ENCODE measurements around the gene SLC13A2. TPM values are rescaled to one million over a fixed set of nuclear protein-coding genes. Genes with fewer than 3 reads are reported as not detected.

SLC13A2 gene
- total and polyA plus RNA-seq, 2 experiments from 2014 or later, result not detected

DNA sequence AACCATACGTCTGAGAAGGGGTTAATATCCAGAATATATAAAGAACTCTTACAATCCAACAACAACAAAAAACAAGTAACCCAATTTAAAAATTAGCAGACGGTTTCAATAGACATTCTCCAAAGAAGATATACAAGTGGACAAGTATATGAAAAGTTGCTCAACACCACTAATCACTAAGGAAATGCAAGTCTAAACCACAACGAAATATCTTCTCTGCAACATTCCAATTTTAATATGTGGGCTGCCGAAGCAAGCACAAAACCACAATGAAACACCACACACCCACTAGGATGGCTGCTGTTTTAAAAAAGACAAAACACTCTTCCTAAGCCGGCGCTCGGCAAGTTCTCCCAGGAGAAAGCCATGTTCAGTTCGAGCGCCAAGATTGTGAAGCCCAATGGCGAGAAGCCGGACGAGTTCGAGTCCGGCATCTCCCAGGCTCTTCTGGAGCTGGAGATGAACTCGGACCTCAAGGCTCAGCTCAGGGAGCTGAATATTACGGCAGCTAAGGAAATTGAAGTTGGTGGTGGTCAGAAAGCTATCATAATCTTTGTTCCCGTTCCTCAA is 5.9 kb upstream of the SLC13A2 start:
- H2AFZ ChIP-seq, result no peak overlapping the region
- H3K27ac ChIP-seq (ENCODE audit: low read depth), result no peak overlapping the region
- no peaks in the 10 kb centered on the region for H3K36me3 ChIP-seq (ENCODE audit: insufficient read depth)
- no peaks in the 10 kb centered on the region; the same call in 1 of the 2 replicates for H3K9me2 ChIP-seq (ENCODE audit: insufficient read depth)
- peaks cover 13% of the 10 kb centered on the region for H3K27me3 Mint-ChIP-seq (ENCODE audit: insufficient read depth, low read depth, poor library complexity)
- no peaks in the 10 kb centered on the region for H3F3A ChIP-seq (replicated peaks; ENCODE audit: low read depth)
- H3K79me2 ChIP-seq (replicated peaks; ENCODE audit: insufficient read depth), result no peaks in the 10 kb centered on the region
- no peak overlapping the region for H3K4me2 ChIP-seq
- H3K27ac Mint-ChIP-seq, result no peak overlapping the region
- no peaks in the 10 kb centered on the region for H3K4me1 ChIP-seq (ENCODE audit: insufficient read depth)
- no peak for DNase-seq (ENCODE audit: low spot score)
- TF ChIP-seq CREB1 (CRISPR knock-in tag; IDR thresholded peaks at IDR 0.05; ENCODE audit: low read depth) (no peak), ZNF331 (CRISPR knock-in tag; IDR thresholded peaks at IDR 0.05; ENCODE audit: low read depth) (no peak), EZH2phosphoT487 (IDR thresholded peaks at IDR 0.05; ENCODE audit: unreplicated experiment) (no peak), EZH2 (IDR thresholded peaks at IDR 0.05; ENCODE audit: low read depth, unreplicated experiment) (no peak), POLR2AphosphoS5 (IDR thresholded peaks at IDR 0.05; ENCODE audit: low read depth) (no peak), NANOG (IDR thresholded peaks at IDR 0.05; ENCODE audit: borderline replicate concordance) (no peak), STAT1 (IDR thresholded peaks at IDR 0.05; ENCODE audit: unreplicated experiment) (no peak), JUNB (IDR thresholded peaks at IDR 0.05; ENCODE audit: unreplicated experiment) (no peak), ZNF114 (CRISPR knock-in tag; IDR thresholded peaks at IDR 0.05) (no peak)
- TF ChIP-seq, protein P1, sequence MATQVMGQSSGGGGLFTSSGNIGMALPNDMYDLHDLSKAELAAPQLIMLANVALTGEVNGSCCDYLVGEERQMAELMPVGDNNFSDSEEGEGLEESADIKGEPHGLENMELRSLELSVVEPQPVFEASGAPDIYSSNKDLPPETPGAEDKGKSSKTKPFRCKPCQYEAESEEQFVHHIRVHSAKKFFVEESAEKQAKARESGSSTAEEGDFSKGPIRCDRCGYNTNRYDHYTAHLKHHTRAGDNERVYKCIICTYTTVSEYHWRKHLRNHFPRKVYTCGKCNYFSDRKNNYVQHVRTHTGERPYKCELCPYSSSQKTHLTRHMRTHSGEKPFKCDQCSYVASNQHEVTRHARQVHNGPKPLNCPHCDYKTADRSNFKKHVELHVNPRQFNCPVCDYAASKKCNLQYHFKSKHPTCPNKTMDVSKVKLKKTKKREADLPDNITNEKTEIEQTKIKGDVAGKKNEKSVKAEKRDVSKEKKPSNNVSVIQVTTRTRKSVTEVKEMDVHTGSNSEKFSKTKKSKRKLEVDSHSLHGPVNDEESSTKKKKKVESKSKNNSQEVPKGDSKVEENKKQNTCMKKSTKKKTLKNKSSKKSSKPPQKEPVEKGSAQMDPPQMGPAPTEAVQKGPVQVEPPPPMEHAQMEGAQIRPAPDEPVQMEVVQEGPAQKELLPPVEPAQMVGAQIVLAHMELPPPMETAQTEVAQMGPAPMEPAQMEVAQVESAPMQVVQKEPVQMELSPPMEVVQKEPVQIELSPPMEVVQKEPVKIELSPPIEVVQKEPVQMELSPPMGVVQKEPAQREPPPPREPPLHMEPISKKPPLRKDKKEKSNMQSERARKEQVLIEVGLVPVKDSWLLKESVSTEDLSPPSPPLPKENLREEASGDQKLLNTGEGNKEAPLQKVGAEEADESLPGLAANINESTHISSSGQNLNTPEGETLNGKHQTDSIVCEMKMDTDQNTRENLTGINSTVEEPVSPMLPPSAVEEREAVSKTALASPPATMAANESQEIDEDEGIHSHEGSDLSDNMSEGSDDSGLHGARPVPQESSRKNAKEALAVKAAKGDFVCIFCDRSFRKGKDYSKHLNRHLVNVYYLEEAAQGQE (IDR thresholded peaks at IDR 0.05; ENCODE audit: unreplicated experiment), result no peak
- TF ChIP-seq, protein P2, sequence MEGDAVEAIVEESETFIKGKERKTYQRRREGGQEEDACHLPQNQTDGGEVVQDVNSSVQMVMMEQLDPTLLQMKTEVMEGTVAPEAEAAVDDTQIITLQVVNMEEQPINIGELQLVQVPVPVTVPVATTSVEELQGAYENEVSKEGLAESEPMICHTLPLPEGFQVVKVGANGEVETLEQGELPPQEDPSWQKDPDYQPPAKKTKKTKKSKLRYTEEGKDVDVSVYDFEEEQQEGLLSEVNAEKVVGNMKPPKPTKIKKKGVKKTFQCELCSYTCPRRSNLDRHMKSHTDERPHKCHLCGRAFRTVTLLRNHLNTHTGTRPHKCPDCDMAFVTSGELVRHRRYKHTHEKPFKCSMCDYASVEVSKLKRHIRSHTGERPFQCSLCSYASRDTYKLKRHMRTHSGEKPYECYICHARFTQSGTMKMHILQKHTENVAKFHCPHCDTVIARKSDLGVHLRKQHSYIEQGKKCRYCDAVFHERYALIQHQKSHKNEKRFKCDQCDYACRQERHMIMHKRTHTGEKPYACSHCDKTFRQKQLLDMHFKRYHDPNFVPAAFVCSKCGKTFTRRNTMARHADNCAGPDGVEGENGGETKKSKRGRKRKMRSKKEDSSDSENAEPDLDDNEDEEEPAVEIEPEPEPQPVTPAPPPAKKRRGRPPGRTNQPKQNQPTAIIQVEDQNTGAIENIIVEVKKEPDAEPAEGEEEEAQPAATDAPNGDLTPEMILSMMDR (conservative IDR thresholded peaks at IDR 0.05; ENCODE audit: low read depth in 2 of 2), result no peak
- TF ChIP-seq, protein P3, sequence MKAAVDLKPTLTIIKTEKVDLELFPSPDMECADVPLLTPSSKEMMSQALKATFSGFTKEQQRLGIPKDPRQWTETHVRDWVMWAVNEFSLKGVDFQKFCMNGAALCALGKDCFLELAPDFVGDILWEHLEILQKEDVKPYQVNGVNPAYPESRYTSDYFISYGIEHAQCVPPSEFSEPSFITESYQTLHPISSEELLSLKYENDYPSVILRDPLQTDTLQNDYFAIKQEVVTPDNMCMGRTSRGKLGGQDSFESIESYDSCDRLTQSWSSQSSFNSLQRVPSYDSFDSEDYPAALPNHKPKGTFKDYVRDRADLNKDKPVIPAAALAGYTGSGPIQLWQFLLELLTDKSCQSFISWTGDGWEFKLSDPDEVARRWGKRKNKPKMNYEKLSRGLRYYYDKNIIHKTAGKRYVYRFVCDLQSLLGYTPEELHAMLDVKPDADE (IDR thresholded peaks at IDR 0.05), result no peak
- TF ChIP-seq, protein P4, sequence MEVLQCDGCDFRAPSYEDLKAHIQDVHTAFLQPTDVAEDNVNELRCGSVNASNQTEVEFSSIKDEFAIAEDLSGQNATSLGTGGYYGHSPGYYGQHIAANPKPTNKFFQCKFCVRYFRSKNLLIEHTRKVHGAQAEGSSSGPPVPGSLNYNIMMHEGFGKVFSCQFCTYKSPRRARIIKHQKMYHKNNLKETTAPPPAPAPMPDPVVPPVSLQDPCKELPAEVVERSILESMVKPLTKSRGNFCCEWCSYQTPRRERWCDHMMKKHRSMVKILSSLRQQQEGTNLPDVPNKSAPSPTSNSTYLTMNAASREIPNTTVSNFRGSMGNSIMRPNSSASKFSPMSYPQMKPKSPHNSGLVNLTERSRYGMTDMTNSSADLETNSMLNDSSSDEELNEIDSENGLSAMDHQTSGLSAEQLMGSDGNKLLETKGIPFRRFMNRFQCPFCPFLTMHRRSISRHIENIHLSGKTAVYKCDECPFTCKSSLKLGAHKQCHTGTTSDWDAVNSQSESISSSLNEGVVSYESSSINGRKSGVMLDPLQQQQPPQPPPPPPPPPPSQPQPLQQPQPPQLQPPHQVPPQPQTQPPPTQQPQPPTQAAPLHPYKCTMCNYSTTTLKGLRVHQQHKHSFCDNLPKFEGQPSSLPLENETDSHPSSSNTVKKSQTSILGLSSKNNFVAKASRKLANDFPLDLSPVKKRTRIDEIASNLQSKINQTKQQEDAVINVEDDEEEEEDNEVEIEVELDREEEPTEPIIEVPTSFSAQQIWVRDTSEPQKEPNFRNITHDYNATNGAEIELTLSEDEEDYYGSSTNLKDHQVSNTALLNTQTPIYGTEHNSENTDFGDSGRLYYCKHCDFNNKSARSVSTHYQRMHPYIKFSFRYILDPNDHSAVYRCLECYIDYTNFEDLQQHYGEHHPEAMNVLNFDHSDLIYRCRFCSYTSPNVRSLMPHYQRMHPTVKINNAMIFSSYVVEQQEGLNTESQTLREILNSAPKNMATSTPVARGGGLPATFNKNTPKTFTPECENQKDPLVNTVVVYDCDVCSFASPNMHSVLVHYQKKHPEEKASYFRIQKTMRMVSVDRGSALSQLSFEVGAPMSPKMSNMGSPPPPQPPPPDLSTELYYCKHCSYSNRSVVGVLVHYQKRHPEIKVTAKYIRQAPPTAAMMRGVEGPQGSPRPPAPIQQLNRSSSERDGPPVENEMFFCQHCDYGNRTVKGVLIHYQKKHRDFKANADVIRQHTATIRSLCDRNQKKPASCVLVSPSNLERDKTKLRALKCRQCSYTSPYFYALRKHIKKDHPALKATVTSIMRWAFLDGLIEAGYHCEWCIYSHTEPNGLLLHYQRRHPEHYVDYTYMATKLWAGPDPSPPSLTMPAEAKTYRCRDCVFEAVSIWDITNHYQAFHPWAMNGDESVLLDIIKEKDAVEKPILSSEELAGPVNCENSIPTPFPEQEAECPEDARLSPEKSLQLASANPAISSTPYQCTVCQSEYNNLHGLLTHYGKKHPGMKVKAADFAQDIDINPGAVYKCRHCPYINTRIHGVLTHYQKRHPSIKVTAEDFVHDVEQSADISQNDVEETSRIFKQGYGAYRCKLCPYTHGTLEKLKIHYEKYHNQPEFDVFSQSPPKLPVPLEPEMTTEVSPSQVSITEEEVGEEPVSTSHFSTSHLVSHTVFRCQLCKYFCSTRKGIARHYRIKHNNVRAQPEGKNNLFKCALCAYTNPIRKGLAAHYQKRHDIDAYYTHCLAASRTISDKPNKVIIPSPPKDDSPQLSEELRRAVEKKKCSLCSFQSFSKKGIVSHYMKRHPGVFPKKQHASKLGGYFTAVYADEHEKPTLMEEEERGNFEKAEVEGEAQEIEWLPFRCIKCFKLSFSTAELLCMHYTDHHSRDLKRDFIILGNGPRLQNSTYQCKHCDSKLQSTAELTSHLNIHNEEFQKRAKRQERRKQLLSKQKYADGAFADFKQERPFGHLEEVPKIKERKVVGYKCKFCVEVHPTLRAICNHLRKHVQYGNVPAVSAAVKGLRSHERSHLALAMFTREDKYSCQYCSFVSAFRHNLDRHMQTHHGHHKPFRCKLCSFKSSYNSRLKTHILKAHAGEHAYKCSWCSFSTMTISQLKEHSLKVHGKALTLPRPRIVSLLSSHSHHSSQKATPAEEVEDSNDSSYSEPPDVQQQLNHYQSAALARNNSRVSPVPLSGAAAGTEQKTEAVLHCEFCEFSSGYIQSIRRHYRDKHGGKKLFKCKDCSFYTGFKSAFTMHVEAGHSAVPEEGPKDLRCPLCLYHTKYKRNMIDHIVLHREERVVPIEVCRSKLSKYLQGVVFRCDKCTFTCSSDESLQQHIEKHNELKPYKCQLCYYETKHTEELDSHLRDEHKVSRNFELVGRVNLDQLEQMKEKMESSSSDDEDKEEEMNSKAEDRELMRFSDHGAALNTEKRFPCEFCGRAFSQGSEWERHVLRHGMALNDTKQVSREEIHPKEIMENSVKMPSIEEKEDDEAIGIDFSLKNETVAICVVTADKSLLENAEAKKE (CRISPR knock-in tag; IDR thresholded peaks at IDR 0.05), result no peak
- no peaks in the 10 kb centered on the region for H4K20me1 ChIP-seq (replicated peaks; ENCODE audit: insufficient read depth)
- ATAC-seq, result no peak
- H3K36me3 Mint-ChIP-seq (ENCODE audit: low read depth), result no peaks in the 10 kb centered on the region
- no peak overlapping the region for H3K4me3 ChIP-seq
- H3K27me3 ChIP-seq (ENCODE audit: insufficient read depth), result no peaks in the 10 kb centered on the region
- H3K4me1 Mint-ChIP-seq, result peaks cover 6% of the 10 kb centered on the region
- H3K4me3 Mint-ChIP-seq, result no peak overlapping the region
- no peaks in the 10 kb centered on the region for H3K9me3 Mint-ChIP-seq

All from GM23338 (cell line).